H1 (cell line): ENCODE data around the gene CDON. TPM values are rescaled to one million over a fixed set of nuclear protein-coding genes. Genes with fewer than 3 reads are reported as not detected.

Source experiments
- CTCF ChIA-PET: fragments of 300-600 bp; sonication (Branson Sonifier 250); formaldehyde crosslinking; loops from one replicate; lab custom pipeline; 2021; ENCODE audit not compliant: partially characterized antibody; lab: Charles Lee
- POLR2A ChIA-PET: fragments of 300-600 bp; sonication (Branson Sonifier 250); formaldehyde crosslinking; loops from one replicate; lab custom pipeline; 2021; ENCODE audit warnings: inconsistent platforms; ENCODE audit not compliant: partially characterized antibody; lab: Charles Lee
- DNase-seq, 2 experiments: peaks; one replicate each; pipeline versions ENCODE4 v3.0.0 to v3.0.0-alpha.2; 2010 to 2022; ENCODE audit warnings: low spot score in 2 of 2, low read depth in 1 of 2, mixed read lengths in 1 of 2
- FAIRE-seq: peaks from 2 replicates; lab custom pipeline; 2011; peaks lifted over from hg19 to GRCh38; lab: Jason Lieb, UNC
- H2AFZ ChIP-seq: 2 replicates; pipeline ENCODE4 v1.8.1; 2012; ENCODE audit warnings: low read length, inconsistent platforms
- H2AK5ac ChIP-seq: 2 replicates; pipeline ENCODE4 v1.6.1; 2013; ENCODE audit warnings: low read depth, low read length
- H2BK120ac ChIP-seq: replicated peaks from 2 replicates; pipeline ENCODE3; 2013; ENCODE audit warnings: low read depth, low read length, inconsistent platforms
- H2BK12ac ChIP-seq: 2 replicates; pipeline ENCODE4 v1.6.1; 2013; ENCODE audit warnings: low read depth, low read length
- H2BK15ac ChIP-seq: 2 replicates; pipeline ENCODE4 v1.6.1; 2013; ENCODE audit warnings: low read length
- H2BK20ac ChIP-seq: 2 replicates; pipeline ENCODE4 v1.6.1; 2013; ENCODE audit warnings: low read length
- H2BK5ac ChIP-seq: 2 replicates; pipeline ENCODE4 v1.6.1; 2013; ENCODE audit warnings: low read depth, low read length
- H3K14ac ChIP-seq: 2 replicates; pipeline ENCODE4 v1.6.1; 2013; ENCODE audit warnings: inconsistent platforms; ENCODE audit not compliant: insufficient read length
- H3K18ac ChIP-seq: 2 replicates; pipeline ENCODE4 v1.6.1; 2013; ENCODE audit warnings: low read length; ENCODE audit errors: extremely low read depth
- H3K23ac ChIP-seq: 2 replicates; pipeline ENCODE4 v1.6.1; 2013; ENCODE audit warnings: inconsistent platforms; ENCODE audit not compliant: insufficient read length
- H3K23me2 ChIP-seq: 2 replicates; pipeline ENCODE4 v1.6.1; 2013; ENCODE audit warnings: low read depth, low read length
- H3K27ac ChIP-seq: 2 replicates; pipeline ENCODE4 v1.6.1; 2011; ENCODE audit warnings: low read depth, low read length, inconsistent platforms
- H3K27me3 ChIP-seq, 4 experiments: replicated peaks in 1 of 4; 1 replicate in 1 of 4; 2 replicates in 3 of 4; pipeline versions ENCODE4 v1.6.1 to v1.8.1; 2011 to 2013; ENCODE audit warnings: low read length in 3 of 4, mild to moderate bottlenecking in 3 of 4, inconsistent platforms in 2 of 4, mixed read lengths in 2 of 4, moderate library complexity in 1 of 4; ENCODE audit not compliant: control insufficient read depth in 3 of 4, insufficient read depth in 3 of 4; ENCODE audit errors: extremely low read depth in 1 of 4
- H3K36me3 ChIP-seq, 4 experiments: 2 replicates each; pipeline versions ENCODE4 v1.6.1 to v1.8.1; 2011 to 2013; ENCODE audit warnings: mild to moderate bottlenecking in 4 of 4, low read length in 3 of 4, moderate library complexity in 2 of 4, control low read depth in 1 of 4, inconsistent platforms in 1 of 4; ENCODE audit not compliant: insufficient read depth in 4 of 4, control insufficient read depth in 2 of 4
- H3K4ac ChIP-seq: replicated peaks from 2 replicates; pipeline ENCODE3; 2013; ENCODE audit warnings: low read length, low read depth, mixed read lengths, inconsistent platforms; ENCODE audit not compliant: insufficient read length
- H3K4me1 ChIP-seq, 4 experiments: replicated peaks in 1 of 4; 1 replicate in 1 of 4; 2 replicates in 3 of 4; pipeline versions ENCODE4 v1.6.1 to v1.8.1; 2011 to 2013; ENCODE audit warnings: low read length in 3 of 4, inconsistent platforms in 2 of 4, mixed read lengths in 1 of 4; ENCODE audit not compliant: insufficient read depth in 4 of 4, control insufficient read depth in 3 of 4
- H3K4me2 ChIP-seq, 2 experiments: 2 replicates each; pipeline versions ENCODE4 v1.6.1 to v1.8.1; 2011 to 2013; ENCODE audit warnings: low read depth in 2 of 2, low read length in 2 of 2, control low read depth in 1 of 2, inconsistent platforms in 1 of 2, mild to moderate bottlenecking in 1 of 2; ENCODE audit not compliant: insufficient read depth in 1 of 2
- H3K4me3 ChIP-seq, 4 experiments: fragments of 200-600, 300-600 bp in 1 of 4; sonication (generic), shearing (Covaris generic), sonication (Bioruptor Twin) in 1 of 4; 2 replicates each; pipeline versions ENCODE4 v1.5.1 to v1.8.1; 2011 to 2016; ENCODE audit warnings: low read length in 4 of 4, low read depth in 3 of 4, control low read depth in 2 of 4, inconsistent platforms in 2 of 4, mild to moderate bottlenecking in 2 of 4, mixed read lengths in 1 of 4, moderate library complexity in 1 of 4; ENCODE audit not compliant: insufficient read depth in 2 of 4; ENCODE audit errors: extremely low read depth in 1 of 4
- H3K56ac ChIP-seq: replicated peaks from 2 replicates; pipeline ENCODE3; 2013; ENCODE audit warnings: low read depth, mild to moderate bottlenecking, mixed read lengths, low read length, inconsistent platforms; ENCODE audit not compliant: insufficient read length
- H3K79me1 ChIP-seq: 2 replicates; pipeline ENCODE4 v1.6.1; 2013; ENCODE audit warnings: low read depth, low read length, control low read depth
- H3K79me2 ChIP-seq, 2 experiments: 2 replicates each; pipeline versions ENCODE4 v1.6.1 to v1.8.1; 2012 to 2013; ENCODE audit warnings: low read length in 2 of 2, mild to moderate bottlenecking in 2 of 2, inconsistent platforms in 1 of 2; ENCODE audit not compliant: insufficient read depth in 2 of 2, control insufficient read depth in 1 of 2
- H3K9ac ChIP-seq, 4 experiments: replicated peaks in 1 of 4; 1 replicate in 1 of 4; 2 replicates in 3 of 4; pipeline versions ENCODE4 v1.6.1 to v1.8.1; 2011 to 2013; ENCODE audit warnings: low read depth in 3 of 4, low read length in 3 of 4, control low read depth in 2 of 4, mild to moderate bottlenecking in 2 of 4, moderate library complexity in 2 of 4, inconsistent platforms in 1 of 4; ENCODE audit errors: extremely low read depth in 1 of 4
- H3K9me3 ChIP-seq, 2 experiments: 2 replicates each; pipeline versions ENCODE4 v1.6.1 to v1.8.1; 2012 to 2013; ENCODE audit warnings: mild to moderate bottlenecking in 2 of 2, moderate library complexity in 2 of 2, control low read depth in 1 of 2, inconsistent platforms in 1 of 2, low read depth in 1 of 2, low read length in 1 of 2, mixed read lengths in 1 of 2; ENCODE audit not compliant: insufficient read depth in 2 of 2
- H4K20me1 ChIP-seq, 2 experiments: replicated peaks in 1 of 2; 2 replicates each; pipeline versions ENCODE3 to v1.8.1; 2011 to 2013; ENCODE audit warnings: inconsistent platforms in 2 of 2, low read length in 2 of 2, mild to moderate bottlenecking in 1 of 2; ENCODE audit not compliant: insufficient read depth in 2 of 2, control insufficient read depth in 1 of 2
- H4K5ac ChIP-seq: 2 replicates; pipeline ENCODE4 v1.6.1; 2013; ENCODE audit warnings: low read length, low read depth, mixed read lengths, inconsistent platforms; ENCODE audit not compliant: insufficient read length
- H4K8ac ChIP-seq: 2 replicates; pipeline ENCODE4 v1.8.0; 2013; ENCODE audit warnings: mild to moderate bottlenecking, moderate library complexity, low read length, inconsistent platforms; ENCODE audit not compliant: insufficient read depth; ENCODE audit errors: extremely low read depth
- H4K91ac ChIP-seq: replicated peaks from 2 replicates; pipeline ENCODE3; 2013; ENCODE audit warnings: low read length, mixed read lengths, inconsistent platforms; ENCODE audit not compliant: insufficient read length
- ASH2L ChIP-seq: fragments of 200-600, 300-600 bp; sonication (generic); IDR thresholded peaks from one replicate; pipeline ENCODE4 v1.7.1; 2017; ENCODE audit warnings: low read length
- CBX5 ChIP-seq: fragments of 300-800, 300-1000 bp; sonication (generic); IDR thresholded peaks from 2 replicates; pipeline ENCODE4 v1.7.1; 2016; ENCODE audit warnings: antibody characterized with exemption, low read length, low read depth
- GTF2F1 ChIP-seq: IDR thresholded peaks from 2 replicates; pipeline ENCODE4 v1.6.1; 2012; ENCODE audit warnings: low read depth, low read length, improper control_type of control experiment, borderline replicate concordance
- JUND ChIP-seq: IDR thresholded peaks from 2 replicates; pipeline ENCODE4 v1.6.1; 2011; ENCODE audit warnings: mild to moderate bottlenecking, improper control_type of control experiment, low read length
- KDM1A ChIP-seq: fragments of 200-600, 300-600 bp; sonication (generic); IDR thresholded peaks from 2 replicates; pipeline ENCODE4 v1.7.1; 2016; ENCODE audit warnings: mild to moderate bottlenecking, low read length, borderline replicate concordance
- POLR2A ChIP-seq, 2 experiments: IDR thresholded peaks; 1 replicate in 1 of 2; 2 replicates in 1 of 2; pipeline ENCODE4 v1.6.1; 2011; ENCODE audit warnings: low read depth in 2 of 2, low read length in 2 of 2, mild to moderate bottlenecking in 2 of 2; ENCODE audit errors: control extremely low read depth in 1 of 2
- RNF2 ChIP-seq: fragments of 200-900, 300-1000 bp; sonication (generic); IDR thresholded peaks from 2 replicates; pipeline ENCODE4 v1.7.1; 2016; ENCODE audit warnings: borderline replicate concordance, low read depth, mild to moderate bottlenecking, antibody characterized with exemption, low read length; ENCODE audit not compliant: poor library complexity, severe bottlenecking; ENCODE audit errors: missing control alignments
- SAP30 ChIP-seq: fragments of 300-600 bp; sonication (generic); IDR thresholded peaks from 2 replicates; pipeline ENCODE4 v1.7.1; 2012; ENCODE audit warnings: low read length, moderate library complexity, mild to moderate bottlenecking, inconsistent platforms; ENCODE audit not compliant: insufficient read depth, insufficient replicate concordance
- SP2 ChIP-seq: IDR thresholded peaks from 2 replicates; pipeline ENCODE4 v1.6.1; 2012; ENCODE audit warnings: mild to moderate bottlenecking, low read length, inconsistent platforms
- SP4 ChIP-seq: IDR thresholded peaks from 2 replicates; pipeline ENCODE4 v1.6.1; 2012; ENCODE audit warnings: low read length, inconsistent platforms
- TAF1 ChIP-seq: IDR thresholded peaks from 2 replicates; pipeline ENCODE4 v1.6.1; 2011; ENCODE audit warnings: mild to moderate bottlenecking, low read depth, low read length
- TAF7 ChIP-seq: optimal IDR thresholded peaks from 2 replicates; pipeline ENCODE3; 2011; ENCODE audit warnings: low read depth, mild to moderate bottlenecking, inconsistent platforms, low read length, moderate library complexity, borderline replicate concordance
- TBP ChIP-seq: IDR thresholded peaks from 2 replicates; pipeline ENCODE4 v1.6.1; 2011; ENCODE audit warnings: low read depth, low read length, improper control_type of control experiment
- TCF12 ChIP-seq: IDR thresholded peaks from 2 replicates; pipeline ENCODE4 v1.6.1; 2011; ENCODE audit warnings: low read depth, mild to moderate bottlenecking, low read length
- WGBS, 2 experiments: shearing (Covaris generic) in 1 of 2; methylation state at CpG; one replicate each; pipeline versions ENCODE4 v1.1.6 to v1.1.7; 2013 to 2015; ENCODE audit warnings: low lambda C conversion rate in 2 of 2, mixed read lengths in 2 of 2, inconsistent platforms in 1 of 2, low coverage in 1 of 2, missing lambda C conversion rate in 1 of 2; ENCODE audit not compliant: insufficient replicate concordance in 2 of 2, insufficient coverage in 1 of 2, insufficient read length in 1 of 2; ENCODE audit errors: extremely low coverage in 1 of 2, missing lambda C conversion rate in 1 of 2; 5-methylcytosine and 5-hydroxymethylcytosine counted together
- polyA plus RNA-seq, 7 experiments: library from polyadenylated mRNA; depleted of rRNA in 3 of 7; stranded (reverse) in 5 of 7; unstranded in 2 of 7; fragments of >200 nt in 5 of 7; fragments of 200-250 nt in 2 of 7; gene quantifications; 1 replicate in 5 of 7; 2 replicates in 1 of 7; 4 replicates in 1 of 7; pipeline versions ENCODE4 v1.2.1 to v1.2.3, GENCODE V29; 2011 to 2013; ENCODE audit warnings: missing spikeins in 2 of 7, mixed read lengths in 2 of 7
- total RNA-seq: library from RNA; stranded (reverse); fragmentation: NEBNext Ultra II Directional; extraction: Animal tissue kit (Norgen Biotek cat#: 25700); gene quantifications from 2 replicates; pipeline ENCODE4 v1.2.1, GENCODE V29; 2021
- TF ChIP-seq, protein P1 (sequence below): IDR thresholded peaks from 2 replicates; pipeline ENCODE4 v1.6.1; 2012; ENCODE audit warnings: inconsistent platforms

CDON gene
- total and polyA plus RNA-seq, 2 of the 8 experiments (the other 6 are each of a cell fraction or from before 2014, with no cell fraction given) = 11.0 to 32.5 TPM

DNA sequence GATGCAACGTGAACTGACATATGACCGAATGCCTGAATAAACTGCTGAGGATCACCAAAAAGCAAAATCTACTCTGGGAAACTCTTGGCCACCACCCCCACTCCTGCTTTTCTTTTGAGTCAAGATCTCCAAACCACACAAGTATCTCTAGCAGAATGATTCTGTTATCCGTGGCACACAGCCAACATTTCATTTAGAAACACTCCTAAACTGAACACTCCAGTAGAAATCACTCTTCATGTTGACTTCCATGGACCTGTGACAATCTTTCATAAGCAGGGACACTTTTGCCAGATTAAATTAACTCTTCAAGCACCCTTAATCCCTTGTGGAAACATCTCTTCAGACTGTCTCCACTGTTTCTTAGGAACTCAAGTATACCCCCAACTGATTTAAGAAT, 72.4 kb downstream of the CDON start:
- H3K4me2 ChIP-seq = no peak overlapping the region
- no peak overlapping the region for H4K8ac ChIP-seq
- H3K27me3 ChIP-seq = no peaks in the 10 kb centered on the region
- ChIA-PET POLR2A (no interaction called here), CTCF (no interaction called here)
- 87% methylated on average over 3 of the region's 3 CpGs; no CpG with 5 or more reads in 1 of the 2 experiments for WGBS, 2 experiments
- DNase-seq (no peak), FAIRE-seq (no peak)
- H3K27ac ChIP-seq = no peak overlapping the region
- no peak overlapping the region for H3K56ac ChIP-seq
- no peaks in the 10 kb centered on the region for H4K20me1 ChIP-seq
- peaks cover 0 to 6% (median 1%) of the 10 kb centered on the region in 4 experiments; a peak in 3 of 7 replicates for H3K4me1 ChIP-seq
- H3K4me3 ChIP-seq = no peak overlapping the region
- H3K4ac ChIP-seq = no peak overlapping the region
- H4K5ac ChIP-seq = no peak overlapping the region
- no peaks in the 10 kb centered on the region for H3K79me1 ChIP-seq
- no peak overlapping the region for H2BK120ac ChIP-seq
- H2BK5ac ChIP-seq = no peak overlapping the region
- H3K23me2 ChIP-seq = no peaks in the 10 kb centered on the region
- no peak overlapping the region for H2AFZ ChIP-seq
- no peak overlapping the region for H2BK12ac ChIP-seq
- no peak overlapping the region for H3K18ac ChIP-seq
- H2AK5ac ChIP-seq = no peak overlapping the region
- no peak overlapping the region for H3K9ac ChIP-seq
- H4K91ac ChIP-seq = no peak overlapping the region
- no peaks in the 10 kb centered on the region for H3K79me2 ChIP-seq
- H3K36me3 ChIP-seq = peaks cover 0 to 10% (median 3%) of the 10 kb centered on the region in 4 experiments; a peak in 5 of 8 replicates
- H3K14ac ChIP-seq = no peak overlapping the region
- H2BK15ac ChIP-seq = no peak overlapping the region
- H3K23ac ChIP-seq = no peak overlapping the region
- no peaks in the 10 kb centered on the region for H3K9me3 ChIP-seq
- H2BK20ac ChIP-seq = no peak overlapping the region
- TF ChIP-seq CBX5 = no peak
- no peak for TF ChIP-seq KDM1A
- TF ChIP-seq TCF12 = no peak
- TF ChIP-seq RNF2 = no peak
- no peak for TF ChIP-seq POLR2A (IDR thresholded peaks at IDR 0.05; ENCODE audit: control extremely low read depth in 1 of 2, low read depth in 2 of 2, low read length in 2 of 2)
- no peak for TF ChIP-seq ASH2L
- TF ChIP-seq, protein P1, sequence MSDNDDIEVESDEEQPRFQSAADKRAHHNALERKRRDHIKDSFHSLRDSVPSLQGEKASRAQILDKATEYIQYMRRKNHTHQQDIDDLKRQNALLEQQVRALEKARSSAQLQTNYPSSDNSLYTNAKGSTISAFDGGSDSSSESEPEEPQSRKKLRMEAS = no peak
- TF ChIP-seq JUND = no peak
- no peak for TF ChIP-seq SAP30
- no peak for TF ChIP-seq SP4
- no peak for TF ChIP-seq TAF7
- no peak for TF ChIP-seq GTF2F1
- TF ChIP-seq TAF1 = no peak
- TF ChIP-seq SP2 = no peak
- TF ChIP-seq TBP = no peak
